ENCODE data around the gene C2orf68. TPM values are rescaled to one million over a fixed set of nuclear protein-coding genes. Genes with fewer than 3 reads are reported as not detected.

Gene C2orf68
- polyA plus RNA-seq, 3 donors = 24.2 to 32.9 (median 30.7) TPM

DNA sequence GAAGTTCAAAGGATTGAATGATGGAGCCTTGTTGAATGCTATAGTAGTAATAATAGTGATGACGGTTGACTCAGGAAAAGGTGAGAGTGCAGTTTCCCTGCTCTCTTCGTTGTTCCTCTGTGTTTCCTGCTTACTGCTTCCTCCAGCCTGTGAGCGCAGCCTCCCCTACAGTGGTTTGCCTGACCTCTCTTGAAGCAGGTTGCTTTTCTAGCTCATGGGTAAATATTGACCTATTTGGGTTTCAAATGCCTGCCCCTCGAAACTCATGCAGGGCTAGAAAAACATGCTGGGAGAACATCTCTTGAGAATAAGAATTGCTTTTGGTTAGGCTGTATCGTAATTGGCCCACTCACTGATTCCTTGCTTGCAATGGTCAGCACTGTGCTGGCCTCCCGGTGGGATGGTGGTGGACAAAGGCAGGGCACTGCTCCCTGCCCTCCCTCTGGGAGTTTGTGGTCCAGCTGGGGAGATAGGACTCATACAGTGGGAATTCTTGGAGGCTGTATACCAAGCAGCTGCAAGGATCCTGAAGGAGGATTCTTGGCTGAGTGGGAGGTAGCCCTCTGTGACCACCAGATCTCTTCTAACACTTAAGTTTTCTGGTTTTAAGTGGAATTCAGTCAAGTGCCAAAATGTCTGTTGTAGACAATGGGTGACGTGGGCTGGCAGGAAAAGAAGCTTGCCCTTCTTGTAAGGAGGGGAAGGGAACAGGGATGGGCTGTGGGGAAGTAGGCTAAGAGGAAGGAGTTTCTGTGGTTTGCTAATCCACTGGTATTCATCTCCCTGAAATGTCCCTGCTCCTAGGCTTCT, 21.7 kb downstream of the C2orf68 start:
- Histone ChIP-seq H3K79me2 (ENCODE audit: insufficient read depth, low read length) (peaks cover 68% of the 10 kb centered on the region), H4K20me1 (ENCODE audit: insufficient read depth, low read length) (no peaks in the 10 kb centered on the region), H3K4me3 (replicated peaks in 1 of 3; ENCODE audit: low read depth in 2 of 3, low read length in 3 of 3) (peak overlapping the region in 1 of 3 experiments; percentile 61), H3K9ac (ENCODE audit: insufficient read depth, low read length, poor library complexity, severe bottlenecking) (peak overlapping the region; percentile 11), H3K9me3 (replicated peaks in 1 of 2; ENCODE audit: control insufficient read depth in 1 of 2, insufficient read depth in 1 of 2, low read length in 2 of 2) (no peaks in the 10 kb centered on the region), H3K27ac (ENCODE audit: low read depth in 1 of 2, low read length in 2 of 2) (peak overlapping the region; percentile 41 to 71), H3K36me3 (replicated peaks in 1 of 2; ENCODE audit: control insufficient read depth in 1 of 2, insufficient read depth in 2 of 2, low read length in 2 of 2) (peaks cover 0 to 6% of the 10 kb centered on the region in 2 donors), H2AFZ (ENCODE audit: insufficient read depth, low read depth, low read length, poor library complexity, severe bottlenecking) (no peak overlapping the region), H3K4me2 (replicated peaks; ENCODE audit: extremely low read depth, low read length, poor library complexity, severe bottlenecking) (peak overlapping the region; percentile 63), H3K4me1 (ENCODE audit: control insufficient read depth in 1 of 2, insufficient read depth in 2 of 2, low read length in 2 of 2) (peaks cover 81 to 83% of the 10 kb centered on the region in 2 donors), H3K27me3 (ENCODE audit: control insufficient read depth in 2 of 2, insufficient read depth in 2 of 2, low read length in 2 of 2) (no peaks in the 10 kb centered on the region)
- Mint-ChIP-seq H3K9me3 (no peaks in the 10 kb centered on the region), H3K27me3 (ENCODE audit: low read depth in 3 of 3) (peaks cover 0 to 2% (median 1%) of the 10 kb centered on the region in 3 donors), H3K36me3 (peaks cover 13 to 17% of the 10 kb centered on the region in 2 donors), H3K4me3 (peak overlapping the region; percentile 52 to 88), H3K27ac (peak overlapping the region; percentile 74 to 91 (median 86)), H3K4me1 (peaks cover 84% of the 10 kb centered on the region)
- 22% methylated on average over 6 of the region's 7 CpGs for WGBS (ENCODE audit: insufficient coverage)
- TF ChIP-seq, protein P1, sequence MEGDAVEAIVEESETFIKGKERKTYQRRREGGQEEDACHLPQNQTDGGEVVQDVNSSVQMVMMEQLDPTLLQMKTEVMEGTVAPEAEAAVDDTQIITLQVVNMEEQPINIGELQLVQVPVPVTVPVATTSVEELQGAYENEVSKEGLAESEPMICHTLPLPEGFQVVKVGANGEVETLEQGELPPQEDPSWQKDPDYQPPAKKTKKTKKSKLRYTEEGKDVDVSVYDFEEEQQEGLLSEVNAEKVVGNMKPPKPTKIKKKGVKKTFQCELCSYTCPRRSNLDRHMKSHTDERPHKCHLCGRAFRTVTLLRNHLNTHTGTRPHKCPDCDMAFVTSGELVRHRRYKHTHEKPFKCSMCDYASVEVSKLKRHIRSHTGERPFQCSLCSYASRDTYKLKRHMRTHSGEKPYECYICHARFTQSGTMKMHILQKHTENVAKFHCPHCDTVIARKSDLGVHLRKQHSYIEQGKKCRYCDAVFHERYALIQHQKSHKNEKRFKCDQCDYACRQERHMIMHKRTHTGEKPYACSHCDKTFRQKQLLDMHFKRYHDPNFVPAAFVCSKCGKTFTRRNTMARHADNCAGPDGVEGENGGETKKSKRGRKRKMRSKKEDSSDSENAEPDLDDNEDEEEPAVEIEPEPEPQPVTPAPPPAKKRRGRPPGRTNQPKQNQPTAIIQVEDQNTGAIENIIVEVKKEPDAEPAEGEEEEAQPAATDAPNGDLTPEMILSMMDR (IDR thresholded peaks at IDR 0.05) = no peak
- peak in 2 of 3 donors; percentile 63 to 65 for DNase-seq
- intact Hi-C loops (cut with micrococcal nuclease) = loop anchor here in 1 of 2 donors (5.0 kb wide), 1 partner anchor 112 kb away; no protein-coding TSS in a partner anchor

DNA sequence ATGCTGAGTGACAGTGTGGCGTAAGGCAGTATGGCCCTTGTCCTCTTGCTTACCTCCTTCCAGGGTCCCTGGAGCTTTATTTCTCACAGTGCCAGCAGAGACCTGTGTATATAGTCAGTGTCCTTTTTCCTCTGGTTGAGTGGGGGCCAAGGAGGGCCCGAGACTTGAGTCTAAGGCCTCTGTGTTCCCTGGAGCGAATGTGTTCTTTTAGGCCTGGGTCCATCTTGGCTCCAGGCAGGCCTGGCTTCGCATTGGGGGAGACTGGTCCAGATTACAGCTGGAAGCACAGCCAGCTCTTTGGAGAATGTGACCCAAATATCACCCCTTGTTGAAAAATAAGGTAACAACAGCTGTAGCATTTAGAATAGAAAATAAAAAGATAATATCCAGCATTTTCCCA, 22.7 kb downstream of the C2orf68 start:
- Histone ChIP-seq H3K4me1 (ENCODE audit: control insufficient read depth in 1 of 2, insufficient read depth in 2 of 2, low read length in 2 of 2) (peaks cover 81 to 84% of the 10 kb centered on the region in 2 donors), H3K4me3 (replicated peaks in 1 of 3; ENCODE audit: low read depth in 2 of 3, low read length in 3 of 3) (no peak overlapping the region), H3K79me2 (ENCODE audit: insufficient read depth, low read length) (peaks cover 68% of the 10 kb centered on the region), H3K9ac (ENCODE audit: insufficient read depth, low read length, poor library complexity, severe bottlenecking) (no peak overlapping the region), H3K4me2 (replicated peaks; ENCODE audit: extremely low read depth, low read length, poor library complexity, severe bottlenecking) (no peak overlapping the region), H3K27me3 (ENCODE audit: control insufficient read depth in 2 of 2, insufficient read depth in 2 of 2, low read length in 2 of 2) (no peaks in the 10 kb centered on the region), H3K27ac (ENCODE audit: low read depth in 1 of 2, low read length in 2 of 2) (peak overlapping the region; percentile 69 to 74), H3K9me3 (replicated peaks in 1 of 2; ENCODE audit: control insufficient read depth in 1 of 2, insufficient read depth in 1 of 2, low read length in 2 of 2) (no peaks in the 10 kb centered on the region), H4K20me1 (ENCODE audit: insufficient read depth, low read length) (no peaks in the 10 kb centered on the region), H3K36me3 (replicated peaks in 1 of 2; ENCODE audit: control insufficient read depth in 1 of 2, insufficient read depth in 2 of 2, low read length in 2 of 2) (peaks cover 0 to 6% of the 10 kb centered on the region in 2 donors), H2AFZ (ENCODE audit: insufficient read depth, low read depth, low read length, poor library complexity, severe bottlenecking) (no peak overlapping the region)
- intact Hi-C loops (cut with micrococcal nuclease) = loop anchor here in 1 of 2 donors (5.0 kb wide), 1 partner anchor 113 kb away; no protein-coding TSS in a partner anchor
- Mint-ChIP-seq H3K4me1 (peaks cover 82% of the 10 kb centered on the region), H3K27ac (peak overlapping the region in 3 of 7 donors; percentile 46 to 85 (median 68)), H3K9me3 (no peaks in the 10 kb centered on the region), H3K27me3 (ENCODE audit: low read depth in 3 of 3) (peaks cover 0 to 2% (median 0%) of the 10 kb centered on the region in 3 donors), H3K36me3 (peaks cover 13 to 18% of the 10 kb centered on the region in 2 donors), H3K4me3 (no peak overlapping the region)
- TF ChIP-seq, protein P1 (IDR thresholded peaks at IDR 0.05) = no peak
- 100% methylated on average over 1 of the region's 4 CpGs for WGBS (ENCODE audit: insufficient coverage)
- no peak for DNase-seq

Data from CD14-positive monocyte (primary cell).